CD4-positive, CD25-positive, alpha-beta regulatory T cell (primary cell): ENCODE measurements around the gene MGLL. TPM values are rescaled to one million over a fixed set of nuclear protein-coding genes. Genes with fewer than 3 reads are reported as not detected.

Experiments
- ATAC-seq, 2 donors: fragments of 150-1000 bp; cut with Tn5 transposase; one replicate each; pipeline ENCODE4 v1.10.0; 2021; ENCODE audit warnings: low read depth in 2 of 2, moderate number of reproducible peaks in 2 of 2, moderate library complexity in 1 of 2
- DNase-seq, 3 donors: peaks; one replicate each; pipeline versions ENCODE4 v3.0.0 to v3.0.0-alpha.2; 2012 to 2022; ENCODE audit warnings: mixed read lengths in 1 of 3
- H3K27ac ChIP-seq: one replicate; pipeline ENCODE4 v1.7.0; 2013; ENCODE audit warnings: mild to moderate bottlenecking, low read length; ENCODE audit not compliant: insufficient read depth, poor library complexity, severe bottlenecking
- H3K27me3 ChIP-seq: one replicate; pipeline ENCODE4 v1.7.0; 2013; ENCODE audit warnings: low read length; ENCODE audit not compliant: control insufficient read depth, insufficient read depth
- H3K36me3 ChIP-seq: one replicate; pipeline ENCODE4 v1.7.0; 2013; ENCODE audit warnings: mild to moderate bottlenecking, low read length, moderate library complexity; ENCODE audit not compliant: control insufficient read depth, insufficient read depth
- H3K4me1 ChIP-seq: 2 replicates; pipeline ENCODE4 v1.7.0; 2013; ENCODE audit warnings: mild to moderate bottlenecking, low read length; ENCODE audit not compliant: insufficient read depth, control insufficient read depth, poor library complexity, severe bottlenecking
- H3K4me3 ChIP-seq: one replicate; pipeline ENCODE4 v1.7.0; 2013; ENCODE audit warnings: low read depth, mild to moderate bottlenecking, low read length, moderate library complexity
- H3K9me3 ChIP-seq, 2 experiments: 1 replicate in 1 of 2; 2 replicates in 1 of 2; pipeline ENCODE4 v1.7.0; 2013; ENCODE audit warnings: low read length in 2 of 2, mild to moderate bottlenecking in 1 of 2, moderate library complexity in 1 of 2; ENCODE audit not compliant: control insufficient read depth in 2 of 2
- H3K27ac Mint-ChIP-seq, 3 donors: one replicate each; pipeline ENCODE4 v1.8.0; 2020 to 2022; ENCODE audit warnings: mild to moderate bottlenecking in 3 of 3, mixed read lengths in 3 of 3, moderate library complexity in 2 of 3
- H3K27me3 Mint-ChIP-seq: one replicate; pipeline ENCODE4 v1.8.0; 2022; ENCODE audit warnings: mild to moderate bottlenecking, mixed read lengths
- H3K36me3 Mint-ChIP-seq: one replicate; pipeline ENCODE4 v1.8.0; 2020; ENCODE audit warnings: mixed read lengths
- H3K4me1 Mint-ChIP-seq, 4 donors: one replicate each; pipeline ENCODE4 v1.8.0; 2020 to 2022; ENCODE audit warnings: mixed read lengths in 4 of 4, mild to moderate bottlenecking in 1 of 4
- H3K4me3 Mint-ChIP-seq, 4 donors: one replicate each; pipeline ENCODE4 v1.8.0; 2020 to 2022; ENCODE audit warnings: mild to moderate bottlenecking in 4 of 4, mixed read lengths in 4 of 4, moderate library complexity in 3 of 4
- H3K9me3 Mint-ChIP-seq, 7 donors: one replicate each; pipeline ENCODE4 v1.8.0; 2020 to 2022; ENCODE audit warnings: mixed read lengths in 7 of 7, mild to moderate bottlenecking in 3 of 7, moderate library complexity in 2 of 7
- polyA plus RNA-seq, 4 donors: library from polyadenylated mRNA; unstranded; fragments of 300-500 nt; fragmentation: Illumina TruSeq; gene quantifications; one replicate each; pipeline ENCODE4 v1.2.3, GENCODE V29; 2021
- total RNA-seq: library from RNA; stranded (reverse); gene quantifications from one replicate; pipeline ENCODE4 v1.2.3, GENCODE V29; 2022

Gene MGLL
- total and polyA plus RNA-seq, 5 donors from 2014 or later = 0.06 to 1.7 (median 1.4) TPM; not detected in 2

DNA sequence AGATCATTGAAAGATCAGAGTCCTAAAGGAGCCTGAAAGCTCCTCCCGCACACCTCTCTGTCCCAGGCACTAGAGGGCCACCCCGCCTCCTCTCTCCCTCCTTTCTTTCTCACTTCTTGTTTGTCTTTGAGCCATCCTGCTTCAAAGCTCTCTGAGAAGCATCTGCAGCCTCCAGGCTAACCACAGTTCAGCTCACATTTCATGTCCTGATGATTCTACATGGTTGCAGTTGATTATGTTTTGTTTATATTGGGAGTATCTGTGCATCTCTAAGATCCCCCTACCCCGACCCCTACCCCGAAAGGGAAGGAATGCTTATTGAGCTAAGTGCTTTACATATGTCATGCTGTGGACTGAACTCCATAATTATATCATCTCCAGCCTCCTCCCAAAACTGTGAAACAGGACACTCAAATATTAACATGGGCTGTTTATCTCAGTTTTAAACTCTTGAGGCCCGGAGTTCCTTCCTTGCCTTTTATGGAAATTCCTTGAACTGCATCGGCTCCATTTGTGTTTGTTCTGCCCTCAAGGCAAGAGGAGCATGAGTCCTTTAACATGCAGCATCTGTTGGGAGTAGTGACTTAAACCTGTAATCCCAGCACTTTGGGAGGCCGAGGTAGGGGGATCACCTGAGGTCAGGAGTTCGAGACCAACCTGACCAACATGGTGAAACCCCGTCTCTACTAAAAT lies 30.9 kb downstream of the MGLL start:
- H3K4me1 ChIP-seq = no peaks in the 10 kb centered on the region
- H3K27ac Mint-ChIP-seq = peak overlapping the region in 1 of 3 donors; percentile 9
- H3K9me3 ChIP-seq = no peaks in the 10 kb centered on the region
- H3K27me3 Mint-ChIP-seq = peaks cover 5% of the 10 kb centered on the region
- ATAC-seq (no peak), DNase-seq (peak in 1 of 3 donors; percentile 18)
- no peak overlapping the region for H3K4me3 ChIP-seq
- H3K36me3 ChIP-seq = no peaks in the 10 kb centered on the region
- H3K9me3 Mint-ChIP-seq = peaks cover 0 to 9% (median 0%) of the 10 kb centered on the region in 7 donors
- H3K27me3 ChIP-seq = no peaks in the 10 kb centered on the region
- no peak overlapping the region for H3K4me3 Mint-ChIP-seq
- H3K4me1 Mint-ChIP-seq = peaks cover 0 to 2% (median 0%) of the 10 kb centered on the region in 4 donors
- no peaks in the 10 kb centered on the region for H3K36me3 Mint-ChIP-seq
- no peak overlapping the region for H3K27ac ChIP-seq

DNA sequence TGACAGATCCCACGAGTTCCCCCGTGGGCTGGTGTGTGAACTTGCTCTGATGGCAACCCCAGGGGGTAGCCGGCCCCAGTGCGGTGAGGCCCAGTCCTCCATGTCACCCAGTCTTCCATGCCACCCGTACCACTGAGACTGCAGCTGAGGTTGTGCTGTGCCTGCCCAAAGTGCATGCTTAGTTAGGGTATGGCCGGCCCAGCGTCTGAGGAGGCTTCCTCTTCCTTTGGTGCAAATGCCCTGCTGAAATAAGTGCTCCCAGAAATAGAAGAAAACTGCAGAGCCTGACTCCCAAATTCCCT lies 31.5 kb downstream of the MGLL start:
- no peak overlapping the region for H3K4me3 Mint-ChIP-seq
- H3K9me3 Mint-ChIP-seq = peaks cover 0 to 9% (median 0%) of the 10 kb centered on the region in 7 donors
- peaks cover 5% of the 10 kb centered on the region for H3K27me3 Mint-ChIP-seq
- H3K9me3 ChIP-seq = no peaks in the 10 kb centered on the region
- no peak overlapping the region for H3K27ac ChIP-seq
- H3K36me3 ChIP-seq = no peaks in the 10 kb centered on the region
- H3K4me1 Mint-ChIP-seq = peaks cover 0 to 2% (median 0%) of the 10 kb centered on the region in 4 donors
- H3K4me3 ChIP-seq = no peak overlapping the region
- H3K4me1 ChIP-seq = no peaks in the 10 kb centered on the region
- H3K27me3 ChIP-seq = no peaks in the 10 kb centered on the region
- DNase-seq = no peak
- no peaks in the 10 kb centered on the region for H3K36me3 Mint-ChIP-seq
- ATAC-seq = no peak
- no peak overlapping the region for H3K27ac Mint-ChIP-seq

DNA sequence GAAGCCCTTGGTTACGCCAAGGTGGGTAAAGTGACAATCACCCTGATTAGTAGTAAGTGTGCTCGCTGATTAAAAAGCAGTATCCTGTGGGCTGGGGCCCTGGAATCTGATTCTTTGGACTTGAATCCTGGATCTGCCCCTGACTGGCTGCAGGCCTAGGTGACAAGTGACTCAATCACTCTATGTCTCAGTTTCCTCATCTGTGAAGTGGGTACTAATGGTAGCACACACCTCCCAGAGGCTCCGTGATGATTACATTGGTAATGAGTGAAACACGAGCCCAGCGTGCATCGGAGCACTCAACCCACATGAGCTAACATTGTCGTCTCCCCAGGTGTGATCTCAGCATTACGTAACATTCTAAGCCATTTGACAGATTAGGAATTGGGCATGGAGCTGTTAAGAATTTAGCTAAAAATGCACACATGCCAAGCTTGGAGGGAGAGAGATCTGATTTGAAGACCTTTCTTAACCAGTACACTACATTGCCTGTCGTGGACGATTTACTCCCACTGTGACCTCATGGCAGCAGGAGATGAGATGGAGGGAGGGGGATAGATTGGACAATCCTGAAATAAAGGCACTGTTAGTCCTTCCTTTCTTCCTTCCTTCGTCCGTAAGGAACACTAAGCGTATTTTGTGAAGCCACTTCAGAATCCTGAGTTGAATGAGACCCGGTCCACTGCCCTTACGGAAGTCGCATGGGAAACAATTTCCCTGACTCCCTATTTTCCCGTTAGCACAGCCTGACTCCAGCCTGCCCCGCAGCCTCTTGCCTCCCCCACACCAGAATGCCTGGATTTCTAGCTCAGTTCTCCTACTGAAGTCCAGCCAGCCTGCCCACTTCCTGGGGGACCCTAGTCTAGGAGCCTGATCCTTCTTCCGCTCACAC lies 32.1 kb downstream of the MGLL start:
- H3K27ac Mint-ChIP-seq = no peak overlapping the region
- ATAC-seq = no peak
- no peak for DNase-seq
- no peak overlapping the region for H3K27ac ChIP-seq
- peaks cover 0 to 9% (median 0%) of the 10 kb centered on the region in 7 donors for H3K9me3 Mint-ChIP-seq
- H3K36me3 Mint-ChIP-seq = no peaks in the 10 kb centered on the region
- no peaks in the 10 kb centered on the region for H3K27me3 ChIP-seq
- no peak overlapping the region for H3K4me3 ChIP-seq
- H3K4me1 Mint-ChIP-seq = peaks cover 0 to 2% (median 0%) of the 10 kb centered on the region in 4 donors
- H3K27me3 Mint-ChIP-seq = peaks cover 5% of the 10 kb centered on the region
- H3K9me3 ChIP-seq = no peaks in the 10 kb centered on the region
- H3K4me1 ChIP-seq = no peaks in the 10 kb centered on the region
- no peaks in the 10 kb centered on the region for H3K36me3 ChIP-seq
- H3K4me3 Mint-ChIP-seq = no peak overlapping the region

DNA sequence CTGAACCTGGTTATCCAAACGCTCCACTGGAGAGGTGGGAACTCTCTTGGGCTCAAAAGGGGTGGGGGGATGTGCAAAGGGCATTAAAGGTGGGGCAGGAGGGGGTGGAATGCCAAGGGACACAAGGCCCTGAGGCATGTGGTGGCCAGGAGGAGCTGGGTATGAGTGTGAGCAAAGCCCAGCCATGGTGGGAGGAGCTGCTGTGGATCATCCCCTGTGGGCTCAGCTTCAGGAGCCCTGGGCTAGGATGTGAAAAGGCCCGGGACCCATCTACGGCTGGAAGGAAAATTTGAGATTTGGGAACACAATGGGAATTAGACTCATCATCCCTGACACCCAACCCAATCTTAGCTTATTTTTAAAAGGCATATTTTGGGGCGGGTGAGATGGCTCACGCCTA lies 33.3 kb downstream of the MGLL start:
- H3K36me3 ChIP-seq = no peaks in the 10 kb centered on the region
- no peaks in the 10 kb centered on the region for H3K4me1 ChIP-seq
- H3K9me3 ChIP-seq = no peaks in the 10 kb centered on the region
- no peaks in the 10 kb centered on the region for H3K9me3 Mint-ChIP-seq
- DNase-seq = no peak
- no peaks in the 10 kb centered on the region for H3K36me3 Mint-ChIP-seq
- no peak overlapping the region for H3K27ac ChIP-seq
- peaks cover 5% of the 10 kb centered on the region for H3K27me3 Mint-ChIP-seq
- no peaks in the 10 kb centered on the region for H3K27me3 ChIP-seq
- H3K4me3 ChIP-seq = no peak overlapping the region
- no peak for ATAC-seq
- no peak overlapping the region for H3K27ac Mint-ChIP-seq
- H3K4me1 Mint-ChIP-seq = peaks cover 0 to 2% (median 0%) of the 10 kb centered on the region in 4 donors
- H3K4me3 Mint-ChIP-seq = no peak overlapping the region

DNA sequence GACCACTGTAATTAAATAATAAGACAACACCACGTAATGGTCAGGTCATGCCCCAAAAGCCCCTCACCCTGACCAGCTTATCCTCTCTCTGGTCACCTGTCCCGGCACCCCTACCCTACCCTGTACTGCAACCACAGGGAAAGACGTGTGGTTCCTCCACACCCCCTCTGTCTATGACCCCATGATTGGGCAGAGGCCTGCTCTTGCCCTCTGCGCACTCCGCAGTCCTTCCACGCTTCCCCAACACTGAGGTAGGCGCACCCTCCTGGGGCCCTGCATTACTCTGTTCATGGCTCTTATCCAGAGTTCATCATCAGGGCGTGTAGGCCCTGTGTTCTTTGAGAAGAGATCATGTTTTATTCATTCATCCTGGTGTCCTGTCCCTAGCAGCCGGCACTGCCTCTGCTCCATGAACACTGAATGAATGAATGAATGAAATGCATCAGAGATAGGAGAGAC lies 33.8 kb downstream of the MGLL start:
- Mint-ChIP-seq H3K27me3 (peaks cover 5% of the 10 kb centered on the region), H3K27ac (no peak overlapping the region), H3K36me3 (no peaks in the 10 kb centered on the region), H3K4me1 (peaks cover 0 to 2% (median 0%) of the 10 kb centered on the region in 4 donors), H3K9me3 (no peaks in the 10 kb centered on the region), H3K4me3 (no peak overlapping the region)
- H3K4me1 ChIP-seq = no peaks in the 10 kb centered on the region
- H3K27ac ChIP-seq = no peak overlapping the region
- H3K9me3 ChIP-seq = no peaks in the 10 kb centered on the region
- no peaks in the 10 kb centered on the region for H3K36me3 ChIP-seq
- no peak overlapping the region for H3K4me3 ChIP-seq
- H3K27me3 ChIP-seq = no peaks in the 10 kb centered on the region
- ATAC-seq (no peak), DNase-seq (no peak)

DNA sequence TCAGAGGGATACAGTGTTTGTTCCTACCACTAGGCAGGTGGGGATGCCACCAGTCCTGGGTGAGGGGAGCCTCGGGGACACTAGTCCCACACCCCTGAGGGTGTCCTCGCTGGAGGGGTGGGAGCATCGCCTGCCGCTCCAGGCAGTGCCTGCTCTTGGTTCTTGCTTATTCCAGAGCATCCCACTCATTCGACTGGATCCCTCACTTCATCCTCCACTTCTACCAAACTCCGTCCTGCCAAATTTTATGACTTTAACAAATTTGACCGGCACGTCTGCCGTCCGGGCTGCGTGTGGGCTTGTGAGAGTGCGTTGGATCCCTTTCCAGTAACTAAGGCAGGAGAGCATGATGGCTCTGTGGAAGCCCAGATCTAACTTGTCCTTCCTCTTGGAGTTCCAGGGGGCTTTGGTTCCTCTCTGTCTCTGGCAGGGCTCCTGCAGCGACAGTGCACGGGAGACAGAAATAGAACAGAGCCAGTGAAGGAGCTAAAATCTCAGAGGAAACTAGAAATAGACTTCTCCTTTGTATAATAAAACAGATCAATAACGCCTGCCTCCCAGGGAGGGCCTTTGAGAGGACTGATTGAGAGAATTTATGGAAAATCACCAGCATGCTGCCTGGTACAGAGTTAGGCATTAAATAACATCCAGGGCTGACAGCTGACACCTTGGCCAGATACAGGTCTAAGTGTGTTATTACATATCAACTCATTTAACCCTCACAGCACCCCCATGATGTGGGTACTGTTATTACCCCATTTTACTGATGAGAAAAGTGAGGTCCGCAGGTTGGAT lies 34.5 kb downstream of the MGLL start:
- Histone ChIP-seq H3K27ac (no peak overlapping the region), H3K4me3 (no peak overlapping the region), H3K9me3 (no peaks in the 10 kb centered on the region), H3K4me1 (no peaks in the 10 kb centered on the region), H3K36me3 (no peaks in the 10 kb centered on the region), H3K27me3 (no peaks in the 10 kb centered on the region)
- DNase-seq (no peak), ATAC-seq (no peak)
- no peak overlapping the region for H3K27ac Mint-ChIP-seq
- no peaks in the 10 kb centered on the region for H3K36me3 Mint-ChIP-seq
- no peak overlapping the region for H3K4me3 Mint-ChIP-seq
- peaks cover 5% of the 10 kb centered on the region for H3K27me3 Mint-ChIP-seq
- no peaks in the 10 kb centered on the region for H3K9me3 Mint-ChIP-seq
- peaks cover 0 to 2% (median 0%) of the 10 kb centered on the region in 4 donors for H3K4me1 Mint-ChIP-seq

DNA sequence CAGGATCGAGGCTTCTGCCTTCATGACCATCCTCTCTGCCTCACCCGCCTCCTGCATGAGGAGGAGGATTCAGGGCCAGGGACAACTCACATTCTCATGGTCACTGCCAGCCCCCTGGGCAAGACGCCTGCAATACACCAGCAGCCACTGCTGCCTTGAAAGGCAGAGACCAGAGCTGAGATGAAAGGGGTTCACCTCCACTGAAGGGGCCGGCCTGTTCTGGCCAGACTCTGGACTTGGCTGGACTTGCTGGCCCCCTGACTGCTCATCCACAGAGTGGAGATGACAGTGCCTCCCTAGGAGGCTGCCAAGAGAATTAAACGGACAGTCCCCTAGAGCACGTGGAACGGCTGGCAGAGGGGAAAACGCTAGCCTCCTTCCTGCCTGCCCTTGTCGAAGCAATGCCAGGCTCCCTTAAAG lies 35.2 kb downstream of the MGLL start:
- Mint-ChIP-seq H3K4me1 (peaks cover 0 to 2% (median 0%) of the 10 kb centered on the region in 4 donors), H3K27me3 (peaks cover 2% of the 10 kb centered on the region), H3K4me3 (no peak overlapping the region), H3K36me3 (no peaks in the 10 kb centered on the region), H3K9me3 (no peaks in the 10 kb centered on the region), H3K27ac (no peak overlapping the region)
- no peak for DNase-seq
- Histone ChIP-seq H3K27me3 (no peaks in the 10 kb centered on the region), H3K27ac (no peak overlapping the region), H3K9me3 (no peaks in the 10 kb centered on the region), H3K4me1 (no peaks in the 10 kb centered on the region), H3K4me3 (no peak overlapping the region), H3K36me3 (no peaks in the 10 kb centered on the region)
- ATAC-seq = no peak
